Prostate gland (tissue), 2 donors: ENCODE results near the gene TCF4. TPM values are rescaled to one million over a fixed set of nuclear protein-coding genes. Genes with fewer than 3 reads are reported as not detected.
A peak's percentile ranks its signal among the peaks of the same experiment; 100 is the strongest.

Source experiments
- DNase-seq: peaks from one replicate; pipeline ENCODE4 v3.0.0-alpha.2; 2019; ENCODE audit warnings: low spot score
- H3K27ac ChIP-seq, 2 donors: fragments of 200-600 bp; sonication (generic); 2 replicates each; pipeline ENCODE4 v1.5.1; 2017 to 2019
- H3K27me3 ChIP-seq: fragments of 200-600 bp; sonication (generic); replicated peaks from 2 replicates; pipeline ENCODE4 v1.5.1; 2019; ENCODE audit not compliant: insufficient read depth
- H3K36me3 ChIP-seq, 2 donors: fragments of 200-600 bp; sonication (generic); 1 replicate in 1 of 2; 2 replicates in 1 of 2; pipeline versions ENCODE4 v1.5.1 to v1.8.1; 2017 to 2019
- H3K4me1 ChIP-seq: fragments of 200-600 bp; sonication (generic); replicated peaks from 2 replicates; pipeline ENCODE4 v1.5.1; 2019
- H3K4me3 ChIP-seq, 2 donors: fragments of 200-600 bp; sonication (generic); 2 replicates each; pipeline ENCODE4 v1.5.1; 2017 to 2019
- H3K9me3 ChIP-seq: fragments of 200-600 bp; sonication (generic); 2 replicates; pipeline ENCODE4 v1.5.1; 2017
- POLR2A ChIP-seq: fragments of 450-650 bp; IDR thresholded peaks from one replicate; pipeline ENCODE4 v1.6.1; 2016; ENCODE audit warnings: antibody characterized with exemption, mild to moderate bottlenecking
- POLR2AphosphoS5 ChIP-seq: sonication (generic); formaldehyde crosslinking; IDR thresholded peaks from one replicate; pipeline ENCODE4 v1.6.1; 2017; ENCODE audit warnings: antibody characterized with exemption
- WGBS: methylation state at CpG from one replicate; pipeline ENCODE4 v1.1.5; 2018; 5-methylcytosine and 5-hydroxymethylcytosine counted together
- intact Hi-C: fragments of 100-400 bp; cut with DNase I; formaldehyde crosslinking; loops from one replicate; pipeline ENCODE4 v1.14.2; 2022
- total RNA-seq, 2 donors: library from RNA; depleted of rRNA; stranded (reverse); fragments of >200 nt; gene quantifications; one replicate each; pipeline ENCODE4 v1.1.0, GENCODE V29; 2016
- TF ChIP-seq, protein P1 (sequence below), 4 experiments: fragments of 200-600 bp in 2 of 4; fragments of 450-650 bp in 2 of 4; sonication (generic) in 2 of 4; IDR thresholded peaks; 1 replicate in 3 of 4; 2 replicates in 1 of 4; pipeline ENCODE4 v1.5.1; 2016 to 2019; ENCODE audit warnings: antibody characterized with exemption in 4 of 4, mild to moderate bottlenecking in 2 of 4, moderate library complexity in 2 of 4

TCF4 gene
- total RNA-seq, 2 donors from 2014 or later, result 29.8 to 87.2 TPM

GRCh38 chr18:55415258-55415871 lies 172.6 kb downstream of the TCF4 start:
- Histone ChIP-seq H3K4me3 (no peak overlapping the region), H3K36me3 (no peaks in the 10 kb centered on the region), H3K9me3 (no peaks in the 10 kb centered on the region), H3K27ac (no peak overlapping the region), H3K27me3 (no peaks in the 10 kb centered on the region), H3K4me1 (no peaks in the 10 kb centered on the region)
- intact Hi-C loops, result loop anchor here (5.0 to 10.0 kb wide), 4 partner anchors 73 to 1162 kb away; no protein-coding TSS in a partner anchor
- DNase-seq, result peak; percentile 82
- TF ChIP-seq, protein P1, sequence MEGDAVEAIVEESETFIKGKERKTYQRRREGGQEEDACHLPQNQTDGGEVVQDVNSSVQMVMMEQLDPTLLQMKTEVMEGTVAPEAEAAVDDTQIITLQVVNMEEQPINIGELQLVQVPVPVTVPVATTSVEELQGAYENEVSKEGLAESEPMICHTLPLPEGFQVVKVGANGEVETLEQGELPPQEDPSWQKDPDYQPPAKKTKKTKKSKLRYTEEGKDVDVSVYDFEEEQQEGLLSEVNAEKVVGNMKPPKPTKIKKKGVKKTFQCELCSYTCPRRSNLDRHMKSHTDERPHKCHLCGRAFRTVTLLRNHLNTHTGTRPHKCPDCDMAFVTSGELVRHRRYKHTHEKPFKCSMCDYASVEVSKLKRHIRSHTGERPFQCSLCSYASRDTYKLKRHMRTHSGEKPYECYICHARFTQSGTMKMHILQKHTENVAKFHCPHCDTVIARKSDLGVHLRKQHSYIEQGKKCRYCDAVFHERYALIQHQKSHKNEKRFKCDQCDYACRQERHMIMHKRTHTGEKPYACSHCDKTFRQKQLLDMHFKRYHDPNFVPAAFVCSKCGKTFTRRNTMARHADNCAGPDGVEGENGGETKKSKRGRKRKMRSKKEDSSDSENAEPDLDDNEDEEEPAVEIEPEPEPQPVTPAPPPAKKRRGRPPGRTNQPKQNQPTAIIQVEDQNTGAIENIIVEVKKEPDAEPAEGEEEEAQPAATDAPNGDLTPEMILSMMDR (IDR thresholded peaks at IDR 0.05), result peak; percentile 73 to 88 (median 80)
- no peak for TF ChIP-seq POLR2A
- TF ChIP-seq POLR2AphosphoS5, result peak; percentile 42
- 38% methylated on average over 6 of the region's 6 CpGs for WGBS

GRCh38 chr18:55414475-55414874 lies 173.5 kb downstream of the TCF4 start:
- DNase-seq, result no peak
- H3K4me1 ChIP-seq, result no peaks in the 10 kb centered on the region
- intact Hi-C loops, result loop anchor here (10.0 kb wide), 2 partner anchors 180 to 370 kb away; no protein-coding TSS in a partner anchor
- no peak overlapping the region for H3K4me3 ChIP-seq
- no peaks in the 10 kb centered on the region for H3K27me3 ChIP-seq
- no peaks in the 10 kb centered on the region for H3K9me3 ChIP-seq
- TF ChIP-seq, protein P1 (IDR thresholded peaks at IDR 0.05), result no peak
- TF ChIP-seq POLR2AphosphoS5, result no peak
- no peak for TF ChIP-seq POLR2A
- no peaks in the 10 kb centered on the region for H3K36me3 ChIP-seq
- no peak overlapping the region for H3K27ac ChIP-seq

- H3K4me3 ChIP-seq, result no peak overlapping the region
- WGBS, result 96% methylated on average over 1 of the region's 1 CpG
- no peaks in the 10 kb centered on the region for H3K27me3 ChIP-seq
- no peaks in the 10 kb centered on the region for H3K4me1 ChIP-seq
- H3K9me3 ChIP-seq, result no peaks in the 10 kb centered on the region
- H3K27ac ChIP-seq, result no peak overlapping the region
- intact Hi-C loops, result loop anchor here (10.0 kb wide), 2 partner anchors 179 to 371 kb away; no protein-coding TSS in a partner anchor
- no peaks in the 10 kb centered on the region for H3K36me3 ChIP-seq
- TF ChIP-seq, protein P1 (IDR thresholded peaks at IDR 0.05), result no peak
- TF ChIP-seq POLR2AphosphoS5, result no peak
- no peak for TF ChIP-seq POLR2A
- no peak for DNase-seq
These were observed 174.5 kb downstream of the TCF4 start for GRCh38 chr18:55413474-55413873.

DNA sequence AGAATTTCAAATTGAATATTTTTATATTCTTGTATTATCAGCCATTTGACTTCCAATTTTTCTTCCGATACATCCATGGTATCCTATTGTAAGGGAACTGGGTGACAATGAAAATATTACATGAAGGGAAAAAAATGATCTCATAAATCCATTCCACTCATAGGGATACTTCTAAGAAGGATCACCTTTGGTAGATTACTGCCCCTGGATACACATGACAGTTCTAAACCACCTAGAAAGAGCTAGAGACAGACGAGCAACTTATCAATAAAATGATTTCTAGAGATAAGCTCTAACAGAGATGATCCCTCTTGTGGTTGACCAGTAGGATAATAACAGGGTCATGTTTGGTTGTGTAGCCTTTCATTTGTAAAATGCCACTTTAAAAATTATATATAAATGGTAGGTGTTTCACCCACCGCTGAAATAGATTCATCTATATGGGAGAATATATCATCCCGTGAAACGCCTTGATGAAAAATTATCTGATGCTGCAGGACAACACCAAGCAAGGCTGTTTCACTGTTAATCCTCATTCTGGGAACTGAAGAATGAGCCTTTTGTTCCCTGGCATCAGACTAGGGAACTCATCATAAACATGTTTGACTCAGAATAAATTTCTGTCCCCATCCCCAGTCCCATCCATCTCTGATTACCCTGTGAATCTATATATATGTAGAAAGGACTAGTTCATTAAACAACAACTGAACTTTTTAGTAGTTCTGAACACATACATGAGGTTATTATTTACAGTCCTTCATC lies 180.0 kb downstream of the TCF4 start:
- WGBS, result 97% methylated on average over 5 of the region's 5 CpGs
- Histone ChIP-seq H3K4me1 (no peaks in the 10 kb centered on the region), H3K4me3 (no peak overlapping the region), H3K27ac (no peak overlapping the region), H3K36me3 (no peaks in the 10 kb centered on the region), H3K27me3 (no peaks in the 10 kb centered on the region), H3K9me3 (no peaks in the 10 kb centered on the region)
- no peak for DNase-seq
- TF ChIP-seq, protein P1 (IDR thresholded peaks at IDR 0.05), result no peak
- no peak for TF ChIP-seq POLR2AphosphoS5
- no peak for TF ChIP-seq POLR2A
- intact Hi-C loops, result no loop called here
